HepG2 (cell line): Measurements from ENCODE around the gene TGIF1. TPM values are rescaled to one million over a fixed set of nuclear protein-coding genes. Genes with fewer than 3 reads are reported as not detected.

Experiments used
- ATAC-seq: fragments of 200-7000 bp; cut with Tn5 transposase; 3 replicates; pipeline ENCODE4 v1.9.1; 2020; ENCODE audit warnings: mild to moderate bottlenecking, moderate library complexity
- BruUV-seq: library from RNA; stranded (reverse); fragments of 400-500 nt; replicated peaks from 2 replicates; lab custom pipeline; 2021; lab: Mats Ljungman, UMichigan
- CTCF ChIA-PET: fragments of 300-600 bp; formaldehyde crosslinking; extraction: SDS; loops from one replicate; lab custom pipeline; 2021; ENCODE audit warnings: low total read pairs, inconsistent platforms, low intra/inter-chr PET ratio; lab: Yijun Ruan, JAX
- POLR2A ChIA-PET: fragments of 350-600 bp; sonication (Branson Sonifier 250); formaldehyde crosslinking; loops from one replicate; lab custom pipeline; 2020; ENCODE audit warnings: antibody characterized with exemption, inconsistent platforms; lab: Yijun Ruan, JAX
- DNase-seq: peaks from one replicate; pipeline ENCODE4 v3.0.0-alpha.2; 2015; ENCODE audit warnings: low spot score
- FAIRE-seq: peaks from 3 replicates; lab custom pipeline; 2011; peaks lifted over from hg19 to GRCh38; lab: Jason Lieb, UNC
- H2AFZ ChIP-seq: one replicate; pipeline ENCODE4 v1.6.1; 2011; ENCODE audit warnings: low read length, inconsistent platforms
- H3K27ac ChIP-seq: fragments of 300-600 bp; 3 replicates; pipeline ENCODE4 v1.8.0; 2011; ENCODE audit warnings: mixed run types, mild to moderate bottlenecking, mixed read lengths, low read length, inconsistent platforms; ENCODE audit not compliant: insufficient read depth; ENCODE audit errors: extremely low read length
- H3K27me3 ChIP-seq, 2 experiments: fragments of 200-600 bp in 1 of 2; 2 replicates in 1 of 2; 3 replicates in 1 of 2; pipeline versions ENCODE4 v1.6.0 to v1.8.0; 2011; ENCODE audit warnings: low read length in 2 of 2, mild to moderate bottlenecking in 2 of 2, moderate library complexity in 2 of 2, inconsistent platforms in 1 of 2; ENCODE audit not compliant: insufficient read depth in 2 of 2, control insufficient read depth in 1 of 2
- H3K36me3 ChIP-seq, 2 experiments: fragments of 200-600 bp in 1 of 2; replicated peaks in 1 of 2; 2 replicates in 1 of 2; 3 replicates in 1 of 2; pipeline versions ENCODE4 v1.5.1 to v1.8.0; 2011; ENCODE audit warnings: low read length in 2 of 2, inconsistent platforms in 1 of 2; ENCODE audit not compliant: insufficient read depth in 2 of 2, control insufficient read depth in 1 of 2
- H3K4me1 ChIP-seq: 2 replicates; pipeline ENCODE4 v1.5.1; 2012; ENCODE audit warnings: low read length, inconsistent platforms; ENCODE audit not compliant: insufficient read depth
- H3K4me2 ChIP-seq: 2 replicates; pipeline ENCODE4 v1.6.0; 2011; ENCODE audit warnings: low read depth, low read length, inconsistent platforms
- H3K4me3 ChIP-seq, 3 experiments: fragments of 200-600 bp in 1 of 3; sonication (generic), shearing (Covaris generic) in 1 of 3; replicated peaks in 1 of 3; 2 replicates each; pipeline ENCODE4 v1.5.1; 2011 to 2016; ENCODE audit warnings: low read length in 3 of 3, inconsistent platforms in 2 of 3, low read depth in 2 of 3, mild to moderate bottlenecking in 2 of 3, control low read depth in 1 of 3, mixed read lengths in 1 of 3; ENCODE audit not compliant: insufficient read depth in 1 of 3
- H3K79me2 ChIP-seq: one replicate; pipeline ENCODE4 v1.6.1; 2011; ENCODE audit warnings: low read length, inconsistent platforms; ENCODE audit not compliant: insufficient read depth
- H3K9ac ChIP-seq: 2 replicates; pipeline ENCODE4 v1.6.0; 2011; ENCODE audit warnings: mild to moderate bottlenecking, low read depth, low read length, inconsistent platforms; ENCODE audit not compliant: insufficient read depth
- H3K9me3 ChIP-seq: 2 replicates; pipeline ENCODE4 v1.5.1; 2012; ENCODE audit warnings: mild to moderate bottlenecking, low read length
- H4K20me1 ChIP-seq: 2 replicates; pipeline ENCODE4 v1.6.0; 2011; ENCODE audit warnings: inconsistent platforms, mild to moderate bottlenecking, low read length, moderate library complexity; ENCODE audit not compliant: insufficient read depth
- FOXA1 ChIP-seq, 2 experiments: fragments of 450-650 bp in 1 of 2; sonication (generic) in 1 of 2; formaldehyde crosslinking in 1 of 2; IDR thresholded peaks; 2 replicates each; pipeline versions ENCODE4 v1.4.0 to v1.6.1; 2016 to 2020; ENCODE audit warnings: missing genetic modification reagents in 1 of 2
- GABPB1 ChIP-seq: IDR thresholded peaks from 2 replicates; pipeline ENCODE4 v1.6.1; 2016; ENCODE audit warnings: mild to moderate bottlenecking, missing genetic modification reagents, moderate library complexity, missing compliant biosample characterization
- KDM6A ChIP-seq: IDR thresholded peaks from 2 replicates; pipeline ENCODE4 v1.6.1; 2016; ENCODE audit warnings: low read depth
- MTF2 ChIP-seq: sonication (generic); formaldehyde crosslinking; IDR thresholded peaks from 2 replicates; pipeline ENCODE4 v1.5.0; 2020; ENCODE audit warnings: missing genetic modification reagents, borderline replicate concordance
- NAIF1 ChIP-seq: sonication (generic); formaldehyde crosslinking; IDR thresholded peaks from 2 replicates; pipeline ENCODE4 v1.5.0; 2020; ENCODE audit warnings: mild to moderate bottlenecking, missing genetic modification reagents, borderline replicate concordance
- NBN ChIP-seq: fragments of 450-650 bp; conservative IDR thresholded peaks from 2 replicates; pipeline ENCODE4 v1.6.1; 2017
- NR1H2 ChIP-seq: sonication (generic); formaldehyde crosslinking; IDR thresholded peaks from 2 replicates; pipeline ENCODE4 v1.8.1; 2022; ENCODE audit warnings: low read depth, missing genetic modification reagents, borderline replicate concordance
- ZFP90 ChIP-seq: sonication (generic); formaldehyde crosslinking; IDR thresholded peaks from 2 replicates; pipeline ENCODE4 v1.8.0; 2022; ENCODE audit warnings: missing genetic modification reagents, mild to moderate bottlenecking, inconsistent platforms, borderline replicate concordance
- ZNF138 ChIP-seq: sonication (generic); formaldehyde crosslinking; IDR thresholded peaks from 2 replicates; pipeline ENCODE4 v1.5.0; 2020; ENCODE audit warnings: mild to moderate bottlenecking, low read depth, missing genetic modification reagents
- ZNF512B ChIP-seq: sonication (generic); formaldehyde crosslinking; IDR thresholded peaks from 2 replicates; pipeline ENCODE4 v1.5.1; 2020; ENCODE audit warnings: missing genetic modification reagents, mild to moderate bottlenecking, borderline replicate concordance
- ZNF552 ChIP-seq: sonication (generic); formaldehyde crosslinking; IDR thresholded peaks from 2 replicates; pipeline ENCODE4 v1.9.0; 2022; ENCODE audit warnings: missing genetic modification reagents, mild to moderate bottlenecking, borderline replicate concordance
- ZNF891 ChIP-seq: sonication (generic); formaldehyde crosslinking; IDR thresholded peaks from 2 replicates; pipeline ENCODE4 v1.5.0; 2020; ENCODE audit warnings: mild to moderate bottlenecking, missing genetic modification reagents
- WGBS: methylation state at CpG from one replicate; pipeline ENCODE4 v1.1.6; 2017; ENCODE audit warnings: low lambda C conversion rate; 5-methylcytosine and 5-hydroxymethylcytosine counted together
- in situ Hi-C: cut with HindIII; loops from 2 replicates; pipeline ENCODE4 v1.10.0; 2017; ENCODE audit warnings: low pct_unique_long_range_greater_than_20kb; ENCODE audit not compliant: extremely low pct_ligation_motif_present
- intact Hi-C: fragments of 100-400 bp; cut with micrococcal nuclease; formaldehyde crosslinking; loops from one replicate; pipeline ENCODE4 v1.10.0; 2022; ENCODE audit not compliant: unreplicated experiment
- polyA plus RNA-seq, 8 experiments: library from polyadenylated mRNA; depleted of rRNA in 3 of 8; stranded (reverse) in 7 of 8; unstranded in 1 of 8; fragments of >200 nt; fragmentation: Illumina TruSeq in 4 of 8; extraction: Trizol in 4 of 8; gene quantifications; 2 replicates each; pipeline versions ENCODE4 v1.2.1 to v1.2.3, GENCODE V29; 2011 to 2016; ENCODE audit warnings: low read depth in 4 of 8, missing spikeins in 1 of 8, mixed read lengths in 1 of 8; ENCODE audit not compliant: insufficient read depth in 1 of 8
- total RNA-seq, 5 experiments: library from RNA; depleted of rRNA; stranded (reverse); fragments of >200 nt; fragmentation: Illumina TruSeq; extraction: Trizol; gene quantifications; 2 replicates each; pipeline ENCODE4 v1.2.3, GENCODE V29; 2016; ENCODE audit warnings: low read depth in 1 of 5
- TF ChIP-seq, protein P1 (sequence below): sonication (generic); formaldehyde crosslinking; IDR thresholded peaks from 2 replicates; pipeline ENCODE4 v1.5.1; 2020; ENCODE audit warnings: mild to moderate bottlenecking, missing genetic modification reagents
- TF ChIP-seq, protein P2 (sequence below): sonication (generic); formaldehyde crosslinking; IDR thresholded peaks from 2 replicates; pipeline ENCODE4 v1.4.0; 2020; ENCODE audit warnings: missing genetic modification reagents, mild to moderate bottlenecking, borderline replicate concordance

Gene TGIF1
- total and polyA plus RNA-seq, 2 of the 13 experiments (the other 11 are each of a cell fraction or from before 2014, with no cell fraction given), result 50.0 to 76.1 TPM

GRCh38 chr18:3499501-3499900, 49.5 kb downstream of the TGIF1 start:
- BruUV-seq, result no TSS peak
- H3K9me3 ChIP-seq, result no peaks in the 10 kb centered on the region
- peak; percentile 59 for ATAC-seq
- peaks cover 0 to 45% of the 10 kb centered on the region in 2 experiments; a peak in 4 of 5 replicates for H3K27me3 ChIP-seq
- H4K20me1 ChIP-seq, result no peaks in the 10 kb centered on the region
- TF ChIP-seq, protein P1, sequence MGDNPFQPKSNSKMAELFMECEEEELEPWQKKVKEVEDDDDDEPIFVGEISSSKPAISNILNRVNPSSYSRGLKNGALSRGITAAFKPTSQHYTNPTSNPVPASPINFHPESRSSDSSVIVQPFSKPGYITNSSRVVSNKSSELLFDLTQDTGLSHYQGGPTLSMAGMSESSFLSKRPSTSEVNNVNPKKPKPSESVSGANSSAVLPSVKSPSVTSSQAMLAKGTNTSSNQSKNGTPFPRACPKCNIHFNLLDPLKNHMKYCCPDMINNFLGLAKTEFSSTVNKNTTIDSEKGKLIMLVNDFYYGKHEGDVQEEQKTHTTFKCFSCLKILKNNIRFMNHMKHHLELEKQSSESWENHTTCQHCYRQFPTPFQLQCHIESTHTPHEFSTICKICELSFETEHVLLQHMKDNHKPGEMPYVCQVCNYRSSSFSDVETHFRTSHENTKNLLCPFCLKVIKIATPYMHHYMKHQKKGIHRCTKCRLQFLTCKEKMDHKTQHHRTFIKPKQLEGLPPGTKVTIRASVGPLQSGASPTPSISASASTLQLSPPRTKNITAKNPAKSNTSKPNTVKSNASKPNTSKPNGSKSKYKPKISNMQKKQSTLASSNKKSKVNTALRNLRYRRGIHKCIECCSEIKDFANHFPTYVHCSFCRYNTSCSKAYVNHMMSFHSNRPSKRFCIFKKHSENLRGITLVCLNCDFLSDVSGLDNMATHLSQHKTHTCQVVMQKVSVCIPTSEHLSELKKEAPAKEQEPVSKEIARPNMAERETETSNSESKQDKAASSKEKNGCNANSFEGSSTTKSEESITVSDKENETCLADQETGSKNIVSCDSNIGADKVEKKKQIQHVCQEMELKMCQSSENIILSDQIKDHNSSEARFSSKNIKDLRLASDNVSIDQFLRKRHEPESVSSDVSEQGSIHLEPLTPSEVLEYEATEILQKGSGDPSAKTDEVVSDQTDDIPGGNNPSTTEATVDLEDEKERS (CRISPR knock-in tag), result no peak
- TF ChIP-seq FOXA1 (IDR thresholded peaks at IDR 0.05) (no peak), FOXA1 (CRISPR knock-in tag; IDR thresholded peaks at IDR 0.05) (no peak), ZFP90 (CRISPR knock-in tag) (no peak), NR1H2 (no peak), ZNF891 (no peak), ZNF138 (CRISPR knock-in tag) (no peak), MTF2 (no peak), NBN (no peak), NAIF1 (no peak), GABPB1 (CRISPR knock-in tag) (no peak), KDM6A (CRISPR knock-in tag) (no peak), ZNF552 (CRISPR knock-in tag) (no peak), ZNF512B (no peak)
- TF ChIP-seq, protein P2, sequence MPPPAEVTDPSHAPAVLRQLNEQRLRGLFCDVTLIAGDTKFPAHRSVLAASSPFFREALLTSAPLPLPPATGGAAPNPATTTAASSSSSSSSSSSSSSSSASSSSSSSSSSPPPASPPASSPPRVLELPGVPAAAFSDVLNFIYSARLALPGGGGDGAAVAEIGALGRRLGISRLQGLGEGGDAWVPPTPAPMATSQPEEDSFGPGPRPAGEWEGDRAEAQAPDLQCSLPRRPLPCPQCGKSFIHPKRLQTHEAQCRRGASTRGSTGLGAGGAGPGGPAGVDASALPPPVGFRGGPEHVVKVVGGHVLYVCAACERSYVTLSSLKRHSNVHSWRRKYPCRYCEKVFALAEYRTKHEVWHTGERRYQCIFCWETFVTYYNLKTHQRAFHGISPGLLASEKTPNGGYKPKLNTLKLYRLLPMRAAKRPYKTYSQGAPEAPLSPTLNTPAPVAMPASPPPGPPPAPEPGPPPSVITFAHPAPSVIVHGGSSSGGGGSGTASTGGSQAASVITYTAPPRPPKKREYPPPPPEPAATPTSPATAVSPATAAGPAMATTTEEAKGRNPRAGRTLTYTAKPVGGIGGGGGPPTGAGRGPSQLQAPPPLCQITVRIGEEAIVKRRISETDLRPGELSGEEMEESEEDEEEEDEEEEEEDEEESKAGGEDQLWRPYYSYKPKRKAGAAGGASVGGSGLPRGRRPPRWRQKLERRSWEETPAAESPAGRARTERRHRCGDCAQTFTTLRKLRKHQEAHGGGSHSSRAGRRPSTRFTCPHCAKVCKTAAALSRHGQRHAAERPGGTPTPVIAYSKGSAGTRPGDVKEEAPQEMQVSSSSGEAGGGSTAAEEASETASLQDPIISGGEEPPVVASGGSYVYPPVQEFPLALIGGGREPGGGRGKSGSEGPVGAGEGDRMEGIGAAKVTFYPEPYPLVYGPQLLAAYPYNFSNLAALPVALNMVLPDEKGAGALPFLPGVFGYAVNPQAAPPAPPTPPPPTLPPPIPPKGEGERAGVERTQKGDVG, result no peak
- TF ChIP-seq, all 625 proteins: peak for 0
- CTCF ChIA-PET, result no interaction called here
- Histone ChIP-seq H3K4me1 (peaks cover 17% of the 10 kb centered on the region), H3K27ac (no peak overlapping the region), H3K36me3 (no peaks in the 10 kb centered on the region), H3K9ac (no peak overlapping the region), H3K79me2 (no peaks in the 10 kb centered on the region), H2AFZ (no peak overlapping the region), H3K4me3 (peak overlapping the region in 2 of 3 experiments; percentile 26 to 50; a peak in 1 of 6 replicates), H3K4me2 (peak overlapping the region; percentile 55)
- in situ Hi-C loops, result loop anchor here (25.0 kb wide), 1 partner anchor 112 kb away; no protein-coding TSS in a partner anchor
- POLR2A ChIA-PET, result no interaction called here
- intact Hi-C loops, result no loop called here
- DNase-seq, result no peak
- FAIRE-seq, result no peak
- 54% methylated on average over 9 of the region's 10 CpGs for WGBS
